ENCODE measurements around the gene E4F1. TPM values are rescaled to one million over a fixed set of nuclear protein-coding genes. Genes with fewer than 3 reads are reported as not detected.

Gene E4F1
- total and polyA plus RNA-seq, 9 of the 15 experiments (the other 6 are each of a cell fraction or from before 2014, with no cell fraction given), result 0.48 to 94.9 (median 20.4) TPM

GRCh38 chr16:2209258-2210008 is 14.0 kb upstream of the E4F1 start (continued):
- TF ChIP-seq RBM22 (IDR thresholded peaks at IDR 0.05; ENCODE audit: low read depth, low read length, poor library complexity, severe bottlenecking) (peak; percentile 24), TFAP4 (CRISPR knock-in tag; IDR thresholded peaks at IDR 0.05; ENCODE audit: borderline replicate concordance) (0 out of 2 replicates have a peak, but pooled peaks have one; percentile 35), ZNF431 (CRISPR knock-in tag; IDR thresholded peaks at IDR 0.05) (no peak), CBFA2T3 (IDR thresholded peaks at IDR 0.05) (peak; percentile 67), E2F1 (CRISPR knock-in tag; IDR thresholded peaks at IDR 0.05) (no peak), HDAC8 (tag; IDR thresholded peaks at IDR 0.05) (no peak), ARID1B (IDR thresholded peaks at IDR 0.05) (peak; percentile 20), CBFA2T2 (conservative IDR thresholded peaks at IDR 0.05) (peak; percentile 66), TFAM (CRISPR knock-in tag; conservative IDR thresholded peaks at IDR 0.05) (no peak), ZFX (CRISPR knock-in tag; IDR thresholded peaks at IDR 0.05) (peak; percentile 10; the same call in 1 of the 2 replicates), TEAD4 (IDR thresholded peaks at IDR 0.05; ENCODE audit: low read length) (0 out of 2 replicates have a peak, but pooled peaks have one; percentile 6), TEAD4 (CRISPR knock-in tag; IDR thresholded peaks at IDR 0.05; ENCODE audit: borderline replicate concordance) (no peak), RBFOX2 (IDR thresholded peaks at IDR 0.05; ENCODE audit: low read depth, low read length) (peak; percentile 62), ZNF347 (CRISPR knock-in tag; IDR thresholded peaks at IDR 0.05; ENCODE audit: low read depth) (no peak), CXXC5 (CRISPR knock-in tag; IDR thresholded peaks at IDR 0.05) (peak; percentile 31; the same call in 1 of the 2 replicates), TCF3 (CRISPR knock-in tag; IDR thresholded peaks at IDR 0.05) (peak; percentile 35; the same call in 1 of the 2 replicates)

Measured in K562 (cell line).